BLaER1 treated with 17β-estradiol and CSF1 and Interleukin-3, amounts not matched to agents 10 nM and 100 nM (cell line): ENCODE results near the gene TEX53.

Source experiments
- H3K27ac ChIP-seq, 11 experiments: shearing (Covaris generic); formaldehyde crosslinking; 2 replicates each; pipeline ENCODE4 v1.8.1; 2022
- H3K27me3 ChIP-seq, 11 experiments: shearing (Covaris generic); formaldehyde crosslinking; 2 replicates each; pipeline ENCODE4 v1.8.1; 2022
- H3K36me3 ChIP-seq, 11 experiments: shearing (Covaris generic); formaldehyde crosslinking; 2 replicates each; pipeline ENCODE4 v1.8.1; 2022
- H3K4me1 ChIP-seq, 10 experiments: shearing (Covaris generic); formaldehyde crosslinking; 2 replicates each; pipeline ENCODE4 v1.8.1; 2022
- H3K4me2 ChIP-seq, 11 experiments: shearing (Covaris generic); formaldehyde crosslinking; 2 replicates each; pipeline ENCODE4 v1.8.1; 2022
- H3K4me3 ChIP-seq, 10 experiments: shearing (Covaris generic); formaldehyde crosslinking; 2 replicates each; pipeline ENCODE4 v1.8.1; 2022
- H3K9ac ChIP-seq, 11 experiments: shearing (Covaris generic); formaldehyde crosslinking; 2 replicates each; pipeline ENCODE4 v1.8.1; 2022
- H3K9me3 ChIP-seq, 11 experiments: shearing (Covaris generic); formaldehyde crosslinking; replicated peaks in 1 of 11; 2 replicates each; pipeline ENCODE4 v1.8.1; 2022
- H4K20me1 ChIP-seq, 11 experiments: shearing (Covaris generic); formaldehyde crosslinking; 2 replicates each; pipeline ENCODE4 v1.8.1; 2022
- Cebpa-rat ChIP-seq, 11 experiments: shearing (Covaris generic); IDR thresholded peaks; 2 replicates each; pipeline ENCODE4 v1.8.1; 2022

The TEX53 gene

DNA sequence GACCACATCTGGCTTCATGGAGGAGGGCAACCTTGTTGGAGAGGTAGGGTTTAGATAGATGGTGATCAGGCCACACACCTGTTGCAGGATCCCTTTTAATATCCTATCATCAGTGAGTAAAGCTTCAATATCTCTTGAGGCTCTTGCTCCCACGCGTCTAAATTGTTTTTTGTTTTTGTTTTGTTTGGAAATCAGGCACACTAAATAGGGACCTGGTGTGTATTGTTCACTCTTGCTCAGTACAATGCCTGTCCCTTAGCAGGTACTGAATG, 49.1 kb downstream of the TEX53 start:
- Histone ChIP-seq H4K20me1 (peaks cover 0 to 19% (median 0%) of the 10 kb centered on the region in 11 experiments; a peak in 5 of 22 replicates), H3K9me3 (no peaks in the 10 kb centered on the region), H3K4me2 (peak overlapping the region in 8 of 11 experiments; percentile 25 to 85 (median 63); a peak in 13 of 22 replicates), H3K9ac (0 out of 22 replicates have a peak overlapping the region, but pooled peaks of 1 of the 11 experiments have one; percentile 53), H3K27me3 (no peaks in the 10 kb centered on the region), H3K36me3 (peaks cover 0 to 7% (median 0%) of the 10 kb centered on the region in 11 experiments; a peak in 3 of 22 replicates), H3K4me1 (peaks cover 55 to 92% (median 85%) of the 10 kb centered on the region in 10 experiments), H3K4me3 (no peak overlapping the region), H3K27ac (peak overlapping the region in 5 of 11 experiments; percentile 14 to 75 (median 71); a peak in 9 of 22 replicates)
- TF ChIP-seq Cebpa-rat (IDR thresholded peaks at IDR 0.05), result no peak

DNA sequence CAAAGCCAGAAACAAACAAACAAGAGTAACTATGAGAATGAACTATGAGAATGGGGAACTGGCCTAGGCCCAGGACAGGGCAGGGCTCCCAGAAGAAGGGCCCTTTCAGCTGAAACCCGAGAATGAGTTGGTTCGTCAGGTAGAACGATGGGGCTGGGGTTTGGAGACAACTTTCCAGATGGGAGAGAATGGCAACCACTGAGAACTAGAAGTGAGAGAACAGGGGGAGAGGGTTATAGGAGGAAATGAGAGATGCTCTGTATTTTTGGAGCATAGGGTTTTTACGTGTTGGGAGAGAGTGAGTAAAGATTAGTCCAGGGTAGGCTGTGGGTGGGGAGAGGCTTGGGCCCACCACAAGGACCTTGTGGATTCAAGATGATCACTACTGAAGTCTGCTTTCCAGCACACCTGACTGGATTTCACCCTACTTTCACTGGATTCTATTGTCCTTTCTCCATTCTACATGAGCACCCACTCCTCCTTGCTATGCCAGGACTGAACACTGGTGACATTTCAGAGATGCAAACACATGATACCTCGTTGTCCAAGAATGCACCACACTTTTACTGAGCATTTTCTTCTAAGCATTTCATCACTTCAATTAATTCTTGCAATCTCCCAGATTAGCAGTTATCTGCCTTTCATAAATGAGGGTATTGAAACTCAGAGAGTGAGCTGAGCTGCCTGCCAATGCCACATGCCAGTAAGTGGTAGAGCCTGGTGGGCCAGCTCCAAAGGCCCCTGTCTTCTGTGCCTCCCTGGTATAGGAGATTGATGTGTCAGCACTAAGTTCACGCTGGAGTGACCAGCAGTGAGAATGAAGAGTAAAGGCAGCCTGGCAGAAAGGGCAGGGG, 49.7 kb downstream of the TEX53 start:
- Histone ChIP-seq H3K4me2 (peak overlapping the region in 9 of 11 experiments; percentile 31 to 85 (median 65); a peak in 15 of 22 replicates), H3K36me3 (peaks cover 0 to 4% (median 0%) of the 10 kb centered on the region in 11 experiments; a peak in 3 of 22 replicates), H3K27me3 (no peaks in the 10 kb centered on the region), H3K9ac (peak overlapping the region in 4 of 11 experiments; percentile 38 to 53 (median 43); a peak in 5 of 22 replicates), H4K20me1 (peaks cover 0 to 13% (median 0%) of the 10 kb centered on the region in 11 experiments; a peak in 5 of 22 replicates), H3K4me3 (no peak overlapping the region), H3K4me1 (peaks cover 52 to 92% (median 85%) of the 10 kb centered on the region in 10 experiments), H3K27ac (peak overlapping the region in 9 of 11 experiments; percentile 1 to 78 (median 69); a peak in 16 of 22 replicates), H3K9me3 (0 out of 22 replicates have a peak, but pooled peaks cover 0 to 1% (median 0%) of the 10 kb centered on the region in 11 experiments)
- no peak for TF ChIP-seq Cebpa-rat (IDR thresholded peaks at IDR 0.05)

DNA sequence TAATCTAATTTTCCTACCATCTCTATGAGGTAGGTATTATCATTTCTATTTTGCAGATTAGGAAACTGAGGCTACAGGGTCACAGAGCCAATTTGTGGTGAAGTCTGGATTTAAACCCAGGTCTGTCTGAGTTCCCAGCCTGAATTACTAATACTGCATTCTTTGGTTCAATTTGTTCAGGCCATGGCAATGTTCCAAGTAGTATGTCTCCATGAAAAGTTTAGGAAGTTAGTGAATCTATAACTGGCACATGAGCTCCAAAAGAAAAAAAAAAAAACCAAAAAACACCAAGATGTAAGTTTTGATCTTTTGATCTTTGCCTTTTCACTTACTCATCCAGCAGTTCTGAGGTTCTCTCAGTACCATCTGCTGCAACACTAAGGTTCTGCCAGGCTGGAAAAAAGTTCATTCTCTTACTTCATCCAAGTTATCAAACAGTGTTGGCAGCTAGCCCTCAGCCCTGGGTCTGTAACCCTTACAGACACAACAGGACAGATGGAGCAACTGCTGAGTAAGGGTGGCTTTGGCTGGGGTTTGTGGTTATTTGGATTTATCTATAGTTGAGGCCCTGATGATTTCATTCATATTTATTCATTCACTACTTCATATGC, 50.9 kb downstream of the TEX53 start:
- Histone ChIP-seq H3K36me3 (peaks cover 5 to 15% (median 11%) of the 10 kb centered on the region in 11 experiments; a peak in 21 of 22 replicates), H3K4me1 (peaks cover 43 to 84% (median 79%) of the 10 kb centered on the region in 10 experiments), H3K4me3 (no peak overlapping the region), H3K27ac (peak overlapping the region in 9 of 11 experiments; percentile 33 to 78 (median 69); a peak in 14 of 22 replicates), H3K27me3 (no peaks in the 10 kb centered on the region), H3K9ac (peak overlapping the region in 6 of 11 experiments; percentile 22 to 61 (median 42); a peak in 10 of 22 replicates), H4K20me1 (peaks cover 0 to 2% (median 0%) of the 10 kb centered on the region in 11 experiments; a peak in 1 of 22 replicates), H3K9me3 (peaks cover 5 to 13% (median 8%) of the 10 kb centered on the region in 11 experiments), H3K4me2 (peak overlapping the region in 10 of 11 experiments; percentile 16 to 85 (median 63); a peak in 19 of 22 replicates)
- TF ChIP-seq Cebpa-rat (IDR thresholded peaks at IDR 0.05), result peak in 5 of 11 experiments; percentile 26 to 53 (median 42); a peak in 4 of 22 replicates
